Measurements from ENCODE around the gene WASHC2A. TPM values are rescaled to one million over a fixed set of nuclear protein-coding genes. Genes with fewer than 3 reads are reported as not detected.
"Not testable (repeated sequence)": the region's sequence is repeated elsewhere in the genome, so short reads cannot be mapped to it uniquely, and the experiment has no call there.

Gene WASHC2A
- total RNA-seq, 1 donor from 2014 or later: 13.5 TPM

GRCh38 chr10:50102267-50102666 lies 34.5 kb downstream of the WASHC2A start:
- DNase-seq (ENCODE audit: low spot score in 2 of 2); H3K9me3 ChIP-seq; H3K27me3 ChIP-seq; H3K27ac ChIP-seq; H3K4me3 ChIP-seq; H3K4me1 ChIP-seq; intact Hi-C loops (cut with DNase I): not testable (repeated sequence)
- H3K36me3 ChIP-seq: peaks cover 14 to 28% of the 10 kb centered on the region in 2 donors

DNA sequence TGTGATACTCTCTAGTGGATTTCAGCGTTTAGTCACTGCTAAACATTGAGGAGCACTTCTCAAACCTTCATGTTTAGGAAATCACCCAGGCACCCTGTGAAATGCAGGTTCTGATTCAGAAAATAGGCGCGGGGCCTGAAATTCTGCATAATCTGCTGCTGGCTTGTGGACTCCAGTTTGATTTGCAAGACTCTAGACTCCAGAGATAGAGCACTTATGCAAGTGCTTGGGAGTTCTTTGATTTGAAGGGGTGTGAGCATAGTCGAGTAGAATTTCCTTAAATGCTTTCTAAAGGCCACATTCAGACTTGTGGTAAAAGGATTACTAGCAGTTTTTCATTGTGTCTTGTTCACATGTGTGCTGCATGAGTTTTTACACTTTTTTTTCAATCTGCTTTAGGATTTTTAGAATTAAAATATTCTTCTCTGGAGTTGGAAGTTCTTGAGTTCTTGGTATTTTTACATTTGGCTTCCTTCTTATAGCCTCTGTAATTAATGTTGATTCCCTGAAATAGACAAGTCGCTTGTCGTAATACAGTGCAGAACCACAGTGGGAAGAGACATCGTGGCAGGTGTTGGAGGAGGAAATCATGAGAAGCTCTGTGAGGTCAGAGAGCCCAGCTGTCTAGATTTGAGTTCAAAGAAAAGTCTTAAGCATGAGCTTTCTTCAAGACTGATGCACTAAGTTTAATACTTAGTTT lies 41.4 kb downstream of the WASHC2A start:
- H3K36me3 ChIP-seq; DNase-seq (ENCODE audit: low spot score in 2 of 2); H3K27ac ChIP-seq; intact Hi-C loops (cut with DNase I); H3K4me3 ChIP-seq; H3K9me3 ChIP-seq; H3K4me1 ChIP-seq; H3K27me3 ChIP-seq: not testable (repeated sequence)

DNA sequence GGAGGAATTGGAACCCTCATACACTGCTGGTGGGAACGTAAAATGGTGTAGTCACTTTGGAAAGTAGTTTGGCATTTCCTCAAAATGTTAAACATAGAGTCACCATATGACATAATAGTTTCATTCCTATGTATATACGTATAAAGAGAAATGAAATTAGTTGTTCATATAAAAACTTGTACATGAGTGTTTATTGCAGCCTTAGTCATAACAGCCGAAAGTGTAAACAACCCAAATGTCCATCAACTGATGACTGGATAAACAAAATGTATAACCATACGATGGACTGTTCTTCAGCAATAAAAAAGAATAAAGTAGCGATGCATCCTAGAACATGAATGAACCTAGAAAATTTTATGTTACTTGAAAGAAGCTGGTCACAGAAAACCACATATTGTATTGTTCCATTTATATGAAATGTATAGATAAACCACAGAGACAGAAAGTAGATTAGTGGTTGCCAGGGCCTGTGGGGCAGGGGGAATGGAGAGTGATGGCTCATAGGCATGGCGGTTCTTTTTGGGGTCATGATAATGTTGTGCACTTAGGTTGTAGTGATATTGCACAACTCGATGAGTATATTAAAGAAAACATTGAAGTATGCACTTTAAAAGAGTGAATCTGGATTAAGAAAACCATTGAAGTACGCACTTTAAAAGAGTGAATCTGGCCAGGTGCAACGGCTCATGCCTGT lies 44.8 kb downstream of the WASHC2A start:
- H3K36me3 ChIP-seq; H3K4me1 ChIP-seq; intact Hi-C loops (cut with DNase I); DNase-seq (ENCODE audit: low spot score in 2 of 2); H3K4me3 ChIP-seq; H3K27ac ChIP-seq; H3K27me3 ChIP-seq; H3K9me3 ChIP-seq: not testable (repeated sequence)

DNA sequence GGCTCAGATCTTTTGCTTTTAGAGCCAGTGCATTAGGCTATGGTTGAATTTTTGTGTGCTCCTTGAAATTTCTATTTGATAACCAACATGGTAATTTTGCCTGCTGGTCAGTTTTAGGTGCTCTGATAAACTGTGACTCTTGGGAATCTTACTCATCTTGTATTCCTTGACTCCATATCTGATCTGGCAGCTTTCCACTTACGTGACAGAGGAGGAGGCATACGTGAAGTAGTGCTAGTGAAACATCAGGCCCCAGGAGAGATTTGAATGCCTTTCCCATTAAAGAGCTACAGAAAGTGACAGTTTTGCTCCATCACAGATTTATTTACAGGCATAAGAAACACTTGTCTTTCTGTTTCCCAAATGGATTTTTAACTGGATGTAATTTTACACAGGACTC lies 59.0 kb downstream of the WASHC2A start:
- intact Hi-C loops (cut with DNase I); H3K27me3 ChIP-seq: not testable (repeated sequence)

GRCh38 chr10:50127770-50128292 lies 60.1 kb downstream of the WASHC2A start:
- intact Hi-C loops (cut with DNase I); DNase-seq (ENCODE audit: low spot score in 2 of 2); H3K4me1 ChIP-seq; H3K27me3 ChIP-seq; H3K4me3 ChIP-seq; H3K9me3 ChIP-seq; H3K27ac ChIP-seq: not testable (repeated sequence)
- H3K36me3 ChIP-seq: peaks cover 12 to 14% of the 10 kb centered on the region in 2 donors

More for the DNA sequence above, 59.0 kb downstream of the WASHC2A start:
- not testable (repeated sequence) for H3K4me3 ChIP-seq; DNase-seq (ENCODE audit: low spot score in 2 of 2); H3K27ac ChIP-seq; H3K4me1 ChIP-seq; H3K9me3 ChIP-seq
- H3K36me3 ChIP-seq: peaks cover 10 to 14% of the 10 kb centered on the region in 2 donors

GRCh38 chr10:50131245-50131965 lies 63.7 kb downstream of the WASHC2A start:
- DNase-seq (ENCODE audit: low spot score in 2 of 2); H3K4me1 ChIP-seq; intact Hi-C loops (cut with DNase I); H3K4me3 ChIP-seq; H3K27ac ChIP-seq; H3K9me3 ChIP-seq; H3K27me3 ChIP-seq: not testable (repeated sequence)
- H3K36me3 ChIP-seq: peaks cover 12 to 14% of the 10 kb centered on the region in 2 donors

DNA sequence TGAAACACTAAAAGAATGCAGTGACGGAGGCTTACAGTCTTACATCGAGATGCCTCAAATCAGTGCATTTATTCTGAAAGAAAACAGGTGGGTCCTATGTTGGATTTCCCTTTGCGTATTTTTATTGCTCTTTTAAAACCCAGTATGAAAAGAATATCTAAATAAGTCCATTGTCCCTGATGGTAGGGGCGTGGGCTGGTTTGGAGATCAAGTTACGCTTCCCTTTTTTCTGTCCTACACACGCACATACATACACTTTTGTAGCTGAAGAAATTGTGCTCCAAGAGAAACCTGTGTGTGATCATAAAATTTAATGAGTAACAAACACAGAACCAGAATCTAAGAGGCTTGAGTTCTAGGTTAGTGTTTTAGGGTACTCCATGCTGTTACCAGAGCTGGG lies 64.6 kb downstream of the WASHC2A start:
- H3K27me3 ChIP-seq; DNase-seq (ENCODE audit: low spot score in 2 of 2); H3K9me3 ChIP-seq; H3K4me3 ChIP-seq; intact Hi-C loops (cut with DNase I); H3K4me1 ChIP-seq; H3K27ac ChIP-seq: not testable (repeated sequence)
- peaks cover 12% of the 10 kb centered on the region in 2 donors for H3K36me3 ChIP-seq

GRCh38 chr10:50132841-50133240 lies 65.1 kb downstream of the WASHC2A start:
- not testable (repeated sequence) for H3K27ac ChIP-seq
- peaks cover 11 to 12% of the 10 kb centered on the region in 2 donors for H3K36me3 ChIP-seq

DNA sequence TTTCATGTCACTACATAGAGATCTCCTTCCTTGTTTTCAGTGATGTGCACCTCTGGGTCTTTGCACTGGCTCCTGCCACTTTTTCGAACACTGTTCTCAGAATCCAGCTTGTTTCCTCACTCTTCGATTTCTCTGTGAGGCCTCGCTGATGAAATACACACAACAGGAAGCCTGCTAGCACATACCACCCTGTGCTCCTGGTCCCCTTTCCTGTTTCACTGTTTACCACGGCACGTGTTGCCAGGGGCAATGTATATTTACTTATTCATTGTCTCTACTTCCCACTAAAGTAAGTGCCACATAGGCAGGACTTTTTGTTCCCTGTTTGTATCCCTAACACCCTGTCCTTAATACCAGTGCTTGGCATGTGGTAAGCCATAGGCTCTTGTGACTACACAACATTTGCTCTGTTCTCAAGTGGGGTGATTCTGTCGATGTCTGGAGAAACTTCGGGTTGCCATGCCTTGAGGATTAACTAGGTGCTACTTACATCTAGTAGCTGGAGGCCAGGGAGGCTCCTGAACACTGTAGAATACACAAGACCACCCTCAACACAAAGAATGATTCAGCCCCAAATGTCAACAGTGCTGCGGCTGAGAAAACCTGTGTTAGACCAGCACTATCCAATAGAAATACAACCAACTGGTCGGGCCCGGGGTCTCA lies 75.9 kb downstream of the WASHC2A start:
- H3K27ac ChIP-seq; H3K27me3 ChIP-seq; H3K4me1 ChIP-seq; DNase-seq (ENCODE audit: low spot score in 2 of 2); H3K9me3 ChIP-seq; H3K4me3 ChIP-seq; intact Hi-C loops (cut with DNase I); H3K36me3 ChIP-seq: not testable (repeated sequence)

More at GRCh38 chr10:50132841-50133240, 65.1 kb downstream of the WASHC2A start:
- H3K4me1 ChIP-seq; H3K9me3 ChIP-seq; H3K4me3 ChIP-seq; DNase-seq (ENCODE audit: low spot score in 2 of 2); intact Hi-C loops (cut with DNase I); H3K27me3 ChIP-seq: not testable (repeated sequence)

DNA sequence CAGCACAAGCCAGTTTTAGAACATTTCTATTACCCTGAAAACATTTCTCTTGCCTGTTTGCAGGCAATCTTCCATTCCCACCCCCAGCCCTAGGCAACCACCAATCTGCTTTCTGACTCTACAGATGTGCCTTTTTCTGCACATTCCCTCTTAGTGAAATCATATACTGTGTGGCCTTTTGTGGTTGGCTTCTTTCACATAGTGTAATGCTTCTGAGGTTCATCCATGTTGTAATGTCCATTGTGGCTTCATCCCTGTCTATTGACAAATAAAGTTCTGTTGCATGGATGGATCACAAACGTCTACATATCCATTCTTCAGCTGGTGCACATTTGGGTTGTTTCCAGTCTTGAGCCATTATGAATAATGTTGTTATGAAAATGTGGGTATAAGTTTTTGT lies 77.8 kb downstream of the WASHC2A start:
- H3K4me3 ChIP-seq; H3K27me3 ChIP-seq; H3K9me3 ChIP-seq; H3K27ac ChIP-seq; H3K36me3 ChIP-seq; H3K4me1 ChIP-seq; intact Hi-C loops (cut with DNase I); DNase-seq (ENCODE audit: low spot score in 2 of 2): not testable (repeated sequence)

Data from ascending aorta (tissue), 2 donors.